ENCODE measurements around the gene RIT2. TPM values are rescaled to one million over a fixed set of nuclear protein-coding genes. Genes with fewer than 3 reads are reported as not detected.

RIT2 gene
- total RNA-seq, 4 donors from 2014 or later = not detected

DNA sequence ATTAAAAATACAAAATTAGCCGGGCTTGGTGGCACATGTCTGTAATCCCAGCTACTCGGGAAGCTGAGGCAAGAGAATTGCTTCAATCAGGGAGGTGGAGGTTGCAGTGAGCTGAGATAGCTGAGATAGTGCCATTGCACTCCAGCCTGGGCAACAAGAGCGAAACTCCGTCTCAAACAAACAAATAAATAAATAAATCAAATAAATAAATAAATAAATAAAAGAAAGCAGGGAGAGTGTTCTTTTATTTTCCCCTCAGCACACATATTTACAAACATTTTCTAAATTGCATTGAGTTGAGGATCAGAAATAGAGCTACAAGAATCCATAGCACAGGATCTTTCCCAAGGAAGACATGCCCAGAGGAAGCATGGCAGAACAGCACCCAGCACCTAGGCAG, 71.9 kb downstream of the RIT2 start:
- H3K9me3 ChIP-seq = no peaks in the 10 kb centered on the region
- ATAC-seq (no peak), DNase-seq (no peak)
- no peak overlapping the region for H3K27ac ChIP-seq
- intact Hi-C loops (cut with DNase I; ENCODE audit: low total_unique reads) (no loop called here), in situ Hi-C loops (cut with MboI; ENCODE audit: low sequenced_read_pairs in 4 of 4) (no loop called here)
- no peak for TF ChIP-seq POLR2A (IDR thresholded peaks at IDR 0.05)
- no peak for TF ChIP-seq CTCF (IDR thresholded peaks at IDR 0.05 in 4 of 5, conservative IDR thresholded peaks at IDR 0.05 in 1 of 5)
- H3K4me3 ChIP-seq = no peak overlapping the region
- no peaks in the 10 kb centered on the region for H3K4me1 ChIP-seq
- H3K36me3 ChIP-seq = no peaks in the 10 kb centered on the region
- H3K27me3 ChIP-seq = no peaks in the 10 kb centered on the region

GRCh38 chr18:43040281-43040680, 75.2 kb downstream of the RIT2 start:
- H3K27me3 ChIP-seq = no peaks in the 10 kb centered on the region
- no peak overlapping the region for H3K4me3 ChIP-seq
- no peaks in the 10 kb centered on the region for H3K36me3 ChIP-seq
- H3K4me1 ChIP-seq = no peaks in the 10 kb centered on the region
- in situ Hi-C loops (cut with MboI; ENCODE audit: low sequenced_read_pairs in 4 of 4) (no loop called here), intact Hi-C loops (cut with DNase I; ENCODE audit: low total_unique reads) (no loop called here)
- H3K9me3 ChIP-seq = no peaks in the 10 kb centered on the region
- DNase-seq (no peak), ATAC-seq (no peak)
- H3K27ac ChIP-seq = no peak overlapping the region
- no peak for TF ChIP-seq POLR2A (IDR thresholded peaks at IDR 0.05)
- TF ChIP-seq CTCF (IDR thresholded peaks at IDR 0.05 in 4 of 5, conservative IDR thresholded peaks at IDR 0.05 in 1 of 5) = no peak

DNA sequence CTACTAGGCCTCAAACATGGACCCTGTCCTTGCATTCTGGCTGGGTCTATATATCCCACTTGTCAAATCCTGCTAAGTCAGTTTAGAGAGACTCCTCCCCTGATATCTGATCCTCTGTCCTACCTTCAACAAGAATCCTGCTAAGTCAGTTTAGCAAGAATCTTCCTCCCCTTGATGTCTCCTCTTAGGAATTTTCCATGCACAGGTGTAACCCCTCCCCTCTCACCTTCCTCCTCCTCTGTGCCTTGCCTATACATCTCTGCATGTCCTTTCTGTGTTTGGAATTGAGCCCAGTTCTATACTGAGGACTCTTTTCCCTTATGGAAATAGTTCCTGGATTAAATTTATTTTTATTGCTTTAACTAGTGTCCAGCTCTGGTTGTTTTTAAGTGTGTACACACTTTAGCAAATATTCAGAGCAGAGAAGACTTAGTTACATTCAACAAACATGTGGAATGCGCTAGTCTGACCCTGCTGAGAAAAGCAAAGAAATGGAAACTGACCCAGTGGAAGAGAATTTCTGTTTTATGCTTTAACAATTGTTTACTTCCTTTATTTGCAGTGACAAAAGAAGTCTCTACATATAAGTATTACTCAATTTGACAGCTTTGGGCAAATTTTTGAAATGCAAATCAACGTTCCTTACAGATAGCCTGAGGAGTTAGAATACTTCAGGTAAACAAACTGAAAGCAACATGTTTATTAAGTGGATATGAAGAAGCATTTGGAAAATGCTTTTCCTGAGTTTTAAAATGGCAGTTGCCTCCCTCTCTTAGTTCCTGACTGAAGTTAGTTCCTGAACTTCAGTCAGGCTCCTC, 80.6 kb downstream of the RIT2 start:
- intact Hi-C loops (cut with DNase I; ENCODE audit: low total_unique reads) (no loop called here), in situ Hi-C loops (cut with MboI; ENCODE audit: low sequenced_read_pairs in 4 of 4) (no loop called here)
- ATAC-seq (no peak), DNase-seq (no peak)
- H3K4me3 ChIP-seq = no peak overlapping the region
- H3K9me3 ChIP-seq = no peaks in the 10 kb centered on the region
- no peak overlapping the region for H3K27ac ChIP-seq
- no peaks in the 10 kb centered on the region for H3K4me1 ChIP-seq
- H3K36me3 ChIP-seq = no peaks in the 10 kb centered on the region
- no peaks in the 10 kb centered on the region for H3K27me3 ChIP-seq
- TF ChIP-seq POLR2A (IDR thresholded peaks at IDR 0.05) (no peak), CTCF (IDR thresholded peaks at IDR 0.05 in 4 of 5, conservative IDR thresholded peaks at IDR 0.05 in 1 of 5) (no peak)

DNA sequence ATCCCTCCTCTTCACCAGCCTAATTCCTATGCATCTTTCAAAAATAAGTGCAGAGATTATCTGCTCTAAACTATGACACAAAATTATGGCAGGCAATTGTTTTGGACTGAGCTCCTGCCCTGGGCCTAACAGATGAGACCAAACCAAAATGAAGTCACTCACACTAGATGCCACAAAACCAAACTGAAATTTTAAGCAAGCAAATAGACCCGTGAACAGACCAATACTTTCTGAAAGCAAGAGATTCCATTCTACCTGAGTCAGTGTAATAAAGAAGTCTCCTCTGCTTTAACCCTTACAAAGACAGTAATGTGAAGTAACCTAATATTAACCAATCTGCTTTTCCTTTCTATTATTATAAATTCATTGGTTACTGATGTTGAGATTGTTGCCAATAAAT, 84.3 kb downstream of the RIT2 start:
- Histone ChIP-seq H3K4me1 (no peaks in the 10 kb centered on the region), H3K9me3 (no peaks in the 10 kb centered on the region), H3K27ac (no peak overlapping the region), H3K27me3 (no peaks in the 10 kb centered on the region), H3K36me3 (no peaks in the 10 kb centered on the region), H3K4me3 (no peak overlapping the region)
- in situ Hi-C loops (cut with MboI; ENCODE audit: low sequenced_read_pairs in 4 of 4) (no loop called here), intact Hi-C loops (cut with DNase I; ENCODE audit: low total_unique reads) (no loop called here)
- ATAC-seq (no peak), DNase-seq (no peak)
- TF ChIP-seq CTCF (IDR thresholded peaks at IDR 0.05 in 4 of 5, conservative IDR thresholded peaks at IDR 0.05 in 1 of 5) (no peak), POLR2A (IDR thresholded peaks at IDR 0.05) (no peak)

- DNase-seq (no peak), ATAC-seq (no peak)
- no peaks in the 10 kb centered on the region for H3K27me3 ChIP-seq
- no peak overlapping the region for H3K4me3 ChIP-seq
- intact Hi-C loops (cut with DNase I; ENCODE audit: low total_unique reads) = no loop called here
- no peaks in the 10 kb centered on the region for H3K9me3 ChIP-seq
- no peaks in the 10 kb centered on the region for H3K36me3 ChIP-seq
- no peaks in the 10 kb centered on the region for H3K4me1 ChIP-seq
- TF ChIP-seq CTCF (IDR thresholded peaks at IDR 0.05 in 4 of 5, conservative IDR thresholded peaks at IDR 0.05 in 1 of 5) (no peak), POLR2A (IDR thresholded peaks at IDR 0.05) (no peak)
- in situ Hi-C loops (cut with MboI; ENCODE audit: low sequenced_read_pairs in 4 of 4) = no loop called here
- no peak overlapping the region for H3K27ac ChIP-seq
Measured at GRCh38 chr18:43029414-43029813, 86.1 kb downstream of the RIT2 start.
